Measurements from ENCODE around the gene DNAH10. TPM values are rescaled to one million over a fixed set of nuclear protein-coding genes. Genes with fewer than 3 reads are reported as not detected.

DNAH10 gene
- total and polyA plus RNA-seq, 11 donors = 0.04 to 0.45 (median 0.23) TPM; not detected in 4

DNA sequence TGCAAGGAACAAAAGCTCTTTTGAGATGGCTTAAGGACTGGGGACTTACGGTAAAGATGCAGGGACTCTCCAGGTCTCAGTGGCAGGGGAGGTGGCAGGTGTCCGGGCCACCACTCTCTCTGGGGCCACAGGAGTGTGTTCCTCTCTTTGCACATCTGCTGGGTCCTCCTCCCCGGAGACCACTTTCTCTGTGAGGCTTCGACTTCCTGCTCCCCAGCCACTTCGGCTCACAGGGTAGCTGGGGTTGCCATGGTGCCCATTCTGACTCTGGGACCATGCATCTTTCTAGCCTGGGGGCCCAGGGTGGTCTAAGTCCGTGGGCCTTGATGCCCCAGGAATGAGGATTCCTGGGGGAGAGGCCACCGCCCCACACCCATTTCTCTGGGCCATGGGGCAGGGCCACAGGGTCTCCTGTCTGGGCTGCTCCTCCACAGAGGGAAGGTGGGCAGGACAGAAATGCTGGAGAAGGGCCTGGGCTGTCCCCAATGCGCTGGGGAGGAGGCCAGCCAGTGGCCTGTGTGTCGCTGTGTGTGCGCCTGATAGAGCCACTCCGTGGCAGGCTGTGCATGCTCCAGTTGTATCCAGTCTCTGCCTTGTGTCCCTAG is 172.0 kb downstream of the DNAH10 start:
- WGBS, 4 donors = 87 to 95% (median 89%) methylated on average over 6 to 11 of the region's 11 CpGs
- DNase-seq = no peak
- H3K27ac ChIP-seq = no peak overlapping the region
- ATAC-seq = peak in 1 of 4 donors; percentile 6
- no peaks in the 10 kb centered on the region for H3K9me3 ChIP-seq
- peaks cover 0 to 17% (median 0%) of the 10 kb centered on the region in 12 donors for H3K4me1 ChIP-seq
- no peaks in the 10 kb centered on the region for H3K27me3 ChIP-seq
- intact Hi-C loops (cut with DNase I) = no loop called here
- no peak for TF ChIP-seq POLR2A (IDR thresholded peaks at IDR 0.05)
- TF ChIP-seq, protein P1, sequence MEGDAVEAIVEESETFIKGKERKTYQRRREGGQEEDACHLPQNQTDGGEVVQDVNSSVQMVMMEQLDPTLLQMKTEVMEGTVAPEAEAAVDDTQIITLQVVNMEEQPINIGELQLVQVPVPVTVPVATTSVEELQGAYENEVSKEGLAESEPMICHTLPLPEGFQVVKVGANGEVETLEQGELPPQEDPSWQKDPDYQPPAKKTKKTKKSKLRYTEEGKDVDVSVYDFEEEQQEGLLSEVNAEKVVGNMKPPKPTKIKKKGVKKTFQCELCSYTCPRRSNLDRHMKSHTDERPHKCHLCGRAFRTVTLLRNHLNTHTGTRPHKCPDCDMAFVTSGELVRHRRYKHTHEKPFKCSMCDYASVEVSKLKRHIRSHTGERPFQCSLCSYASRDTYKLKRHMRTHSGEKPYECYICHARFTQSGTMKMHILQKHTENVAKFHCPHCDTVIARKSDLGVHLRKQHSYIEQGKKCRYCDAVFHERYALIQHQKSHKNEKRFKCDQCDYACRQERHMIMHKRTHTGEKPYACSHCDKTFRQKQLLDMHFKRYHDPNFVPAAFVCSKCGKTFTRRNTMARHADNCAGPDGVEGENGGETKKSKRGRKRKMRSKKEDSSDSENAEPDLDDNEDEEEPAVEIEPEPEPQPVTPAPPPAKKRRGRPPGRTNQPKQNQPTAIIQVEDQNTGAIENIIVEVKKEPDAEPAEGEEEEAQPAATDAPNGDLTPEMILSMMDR (IDR thresholded peaks at IDR 0.05) = no peak
- peaks cover 0 to 34% (median 20%) of the 10 kb centered on the region in 9 donors for H3K36me3 ChIP-seq
- no peak overlapping the region for H3K4me3 ChIP-seq

GRCh38 chr12:123934829-123935228 is 172.7 kb downstream of the DNAH10 start:
- intact Hi-C loops (cut with DNase I) = no loop called here
- peaks cover 0 to 17% (median 0%) of the 10 kb centered on the region in 12 donors for H3K4me1 ChIP-seq
- no peak for DNase-seq
- ATAC-seq = no peak
- no peak for TF ChIP-seq POLR2A (IDR thresholded peaks at IDR 0.05)
- TF ChIP-seq, protein P1 (IDR thresholded peaks at IDR 0.05) = no peak
- WGBS, 4 donors = 77 to 84% (median 82%) methylated on average over 9 of the region's 9 CpGs
- no peak overlapping the region for H3K27ac ChIP-seq
- no peaks in the 10 kb centered on the region for H3K9me3 ChIP-seq
- H3K36me3 ChIP-seq = peaks cover 0 to 41% (median 27%) of the 10 kb centered on the region in 9 donors
- H3K27me3 ChIP-seq = no peaks in the 10 kb centered on the region
- no peak overlapping the region for H3K4me3 ChIP-seq

DNA sequence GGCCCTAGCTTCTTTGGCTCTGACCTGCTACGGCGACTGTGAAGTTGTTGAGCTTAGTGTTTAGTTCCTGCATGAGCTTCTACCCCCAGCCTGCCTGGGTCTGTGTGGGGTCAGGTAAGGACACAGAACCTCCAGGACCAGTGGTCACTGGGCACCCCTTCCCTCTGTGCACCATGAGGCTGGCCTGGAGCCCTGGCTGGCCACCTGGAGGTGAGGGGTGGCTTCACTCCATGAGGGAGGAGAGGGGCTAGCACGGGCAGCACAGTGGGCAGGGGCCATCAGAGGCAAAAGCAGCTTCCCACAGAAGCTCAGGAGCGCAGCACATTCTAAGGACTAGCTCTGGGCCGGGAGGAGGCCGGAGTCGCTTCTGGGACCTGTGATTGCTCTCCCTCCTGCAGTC is 173.9 kb downstream of the DNAH10 start:
- ATAC-seq (no peak), DNase-seq (no peak)
- no peak overlapping the region for H3K27ac ChIP-seq
- intact Hi-C loops (cut with DNase I) = no loop called here
- H3K9me3 ChIP-seq = no peaks in the 10 kb centered on the region
- H3K36me3 ChIP-seq = peaks cover 0 to 52% (median 38%) of the 10 kb centered on the region in 9 donors
- 89 to 97% (median 93%) methylated on average over 7 of the region's 7 CpGs for WGBS, 4 donors
- no peak for TF ChIP-seq POLR2A (IDR thresholded peaks at IDR 0.05)
- TF ChIP-seq, protein P1 (IDR thresholded peaks at IDR 0.05) = no peak
- H3K4me1 ChIP-seq = peaks cover 0 to 17% (median 0%) of the 10 kb centered on the region in 12 donors
- H3K4me3 ChIP-seq = no peak overlapping the region
- no peaks in the 10 kb centered on the region for H3K27me3 ChIP-seq

- WGBS, 4 donors = 91 to 96% (median 93%) methylated on average over 18 of the region's 18 CpGs
- H3K36me3 ChIP-seq = peaks cover 0 to 57% (median 43%) of the 10 kb centered on the region in 9 donors
- ATAC-seq = no peak
- H3K27me3 ChIP-seq = no peaks in the 10 kb centered on the region
- DNase-seq = no peak
- no peak overlapping the region for H3K27ac ChIP-seq
- intact Hi-C loops (cut with DNase I) = no loop called here
- TF ChIP-seq, protein P1 (IDR thresholded peaks at IDR 0.05) = no peak
- no peak for TF ChIP-seq POLR2A (IDR thresholded peaks at IDR 0.05)
- peaks cover 0 to 2% (median 0%) of the 10 kb centered on the region in 12 donors for H3K9me3 ChIP-seq
- H3K4me1 ChIP-seq = peaks cover 0 to 17% (median 0%) of the 10 kb centered on the region in 12 donors
- no peak overlapping the region for H3K4me3 ChIP-seq
Measured at GRCh38 chr12:123936471-123936870, 174.4 kb downstream of the DNAH10 start.
